Cardiac muscle cell (in vitro differentiated cells and primary cell): ENCODE results near the gene FER1L5. TPM values are rescaled to one million over a fixed set of nuclear protein-coding genes. Genes with fewer than 3 reads are reported as not detected.

ENCODE experiments used
- DNase-seq, 2 donors: peaks; one replicate each; pipeline versions ENCODE4 v3.0.0 to v3.0.0-alpha.2; 2010 to 2017; ENCODE audit warnings: low read depth in 1 of 2, low spot score in 1 of 2
- H3K27ac ChIP-seq: fragments of 200-600 bp; sonication (generic); 2 replicates; pipeline ENCODE4 v1.5.1; 2016
- H3K27me3 ChIP-seq: fragments of 200-600 bp; sonication (generic); 2 replicates; pipeline ENCODE4 v1.6.0; 2016; ENCODE audit warnings: control low read depth
- H3K36me3 ChIP-seq: fragments of 200-600 bp; sonication (generic); 2 replicates; pipeline ENCODE4 v1.5.1; 2016; ENCODE audit warnings: control low read depth
- H3K4me1 ChIP-seq: fragments of 200-600 bp; sonication (generic); 2 replicates; pipeline ENCODE4 v1.8.1; 2017; ENCODE audit warnings: low read depth, mild to moderate bottlenecking, mixed run types
- H3K4me3 ChIP-seq: fragments of 200-600 bp; sonication (generic); 2 replicates; pipeline ENCODE4 v1.5.1; 2016; ENCODE audit warnings: mild to moderate bottlenecking
- H3K9me3 ChIP-seq: fragments of 200-600 bp; sonication (generic); 2 replicates; pipeline ENCODE4 v1.5.1; 2017; ENCODE audit warnings: low read depth, mild to moderate bottlenecking, control low read depth
- polyA plus RNA-seq: library from polyadenylated mRNA; unstranded; fragments of >200 nt; fragmentation: Nextera tagmentation; extraction: Ambion mirVana; gene quantifications from 2 replicates; pipeline ENCODE4 v1.2.1, GENCODE V29; 2016
- total RNA-seq: library from RNA; depleted of rRNA; stranded (reverse); fragments of >200 nt; gene quantifications from 2 replicates; pipeline ENCODE4 v1.2.3, GENCODE V29; 2016
- TF ChIP-seq, protein P1 (sequence below): IDR thresholded peaks from 2 replicates; pipeline ENCODE4 v1.5.1; 2012; ENCODE audit warnings: low read depth, mild to moderate bottlenecking, low read length

FER1L5 gene
- total and polyA plus RNA-seq, 2 experiments from 2014 or later, result 1.9 to 2.1 TPM

DNA sequence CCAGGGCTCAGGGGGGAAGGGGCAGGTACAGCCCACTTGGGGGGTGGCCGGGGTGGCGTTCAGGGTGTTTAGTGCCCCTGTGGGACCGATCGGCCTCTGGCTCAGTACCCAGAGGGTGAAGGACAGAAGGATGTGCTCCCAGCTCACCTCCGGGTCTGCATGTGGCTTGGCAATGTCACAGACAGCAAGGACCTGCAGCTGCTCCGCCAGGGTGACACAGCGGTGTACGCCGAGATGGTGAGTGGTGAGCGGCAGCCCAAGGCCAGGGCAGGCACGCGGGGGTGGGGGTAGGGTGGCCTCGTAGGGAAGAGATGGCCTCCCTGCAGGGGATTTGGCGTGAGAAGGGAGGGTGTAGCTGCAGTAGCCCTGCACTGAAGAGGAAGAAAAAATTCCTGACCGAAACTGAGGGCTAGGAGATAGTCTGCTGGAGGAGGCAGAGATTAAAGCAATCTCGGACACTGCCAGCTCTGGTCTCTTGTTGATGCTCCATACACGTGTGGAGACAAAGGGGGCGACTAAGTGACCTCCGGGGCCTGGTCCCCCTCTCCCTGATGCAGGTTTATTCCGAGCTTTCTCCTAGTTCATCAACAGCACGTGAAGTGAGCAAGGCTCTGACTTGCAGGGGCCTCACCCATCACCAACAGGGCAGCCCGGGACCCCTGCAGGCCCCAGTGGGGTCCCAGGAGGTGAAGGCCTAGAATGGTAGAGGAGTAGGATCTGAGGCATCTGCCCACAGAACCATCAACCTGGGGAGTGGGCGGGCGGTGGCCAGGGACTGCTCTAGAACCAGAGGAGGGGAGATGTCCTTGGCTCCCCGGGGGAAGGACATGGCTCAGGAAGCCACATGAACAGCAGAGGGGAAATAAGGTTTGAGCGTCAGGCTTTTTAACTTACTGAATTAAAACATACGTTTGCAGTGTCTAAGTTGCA lies 45.4 kb downstream of the FER1L5 start:
- Histone ChIP-seq H3K36me3 (no peaks in the 10 kb centered on the region), H3K27ac (no peak overlapping the region), H3K27me3 (no peaks in the 10 kb centered on the region), H3K4me1 (peaks cover 14% of the 10 kb centered on the region), H3K4me3 (no peak overlapping the region), H3K9me3 (no peaks in the 10 kb centered on the region)
- no peak for DNase-seq
- TF ChIP-seq, protein P1, sequence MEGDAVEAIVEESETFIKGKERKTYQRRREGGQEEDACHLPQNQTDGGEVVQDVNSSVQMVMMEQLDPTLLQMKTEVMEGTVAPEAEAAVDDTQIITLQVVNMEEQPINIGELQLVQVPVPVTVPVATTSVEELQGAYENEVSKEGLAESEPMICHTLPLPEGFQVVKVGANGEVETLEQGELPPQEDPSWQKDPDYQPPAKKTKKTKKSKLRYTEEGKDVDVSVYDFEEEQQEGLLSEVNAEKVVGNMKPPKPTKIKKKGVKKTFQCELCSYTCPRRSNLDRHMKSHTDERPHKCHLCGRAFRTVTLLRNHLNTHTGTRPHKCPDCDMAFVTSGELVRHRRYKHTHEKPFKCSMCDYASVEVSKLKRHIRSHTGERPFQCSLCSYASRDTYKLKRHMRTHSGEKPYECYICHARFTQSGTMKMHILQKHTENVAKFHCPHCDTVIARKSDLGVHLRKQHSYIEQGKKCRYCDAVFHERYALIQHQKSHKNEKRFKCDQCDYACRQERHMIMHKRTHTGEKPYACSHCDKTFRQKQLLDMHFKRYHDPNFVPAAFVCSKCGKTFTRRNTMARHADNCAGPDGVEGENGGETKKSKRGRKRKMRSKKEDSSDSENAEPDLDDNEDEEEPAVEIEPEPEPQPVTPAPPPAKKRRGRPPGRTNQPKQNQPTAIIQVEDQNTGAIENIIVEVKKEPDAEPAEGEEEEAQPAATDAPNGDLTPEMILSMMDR, result no peak

DNA sequence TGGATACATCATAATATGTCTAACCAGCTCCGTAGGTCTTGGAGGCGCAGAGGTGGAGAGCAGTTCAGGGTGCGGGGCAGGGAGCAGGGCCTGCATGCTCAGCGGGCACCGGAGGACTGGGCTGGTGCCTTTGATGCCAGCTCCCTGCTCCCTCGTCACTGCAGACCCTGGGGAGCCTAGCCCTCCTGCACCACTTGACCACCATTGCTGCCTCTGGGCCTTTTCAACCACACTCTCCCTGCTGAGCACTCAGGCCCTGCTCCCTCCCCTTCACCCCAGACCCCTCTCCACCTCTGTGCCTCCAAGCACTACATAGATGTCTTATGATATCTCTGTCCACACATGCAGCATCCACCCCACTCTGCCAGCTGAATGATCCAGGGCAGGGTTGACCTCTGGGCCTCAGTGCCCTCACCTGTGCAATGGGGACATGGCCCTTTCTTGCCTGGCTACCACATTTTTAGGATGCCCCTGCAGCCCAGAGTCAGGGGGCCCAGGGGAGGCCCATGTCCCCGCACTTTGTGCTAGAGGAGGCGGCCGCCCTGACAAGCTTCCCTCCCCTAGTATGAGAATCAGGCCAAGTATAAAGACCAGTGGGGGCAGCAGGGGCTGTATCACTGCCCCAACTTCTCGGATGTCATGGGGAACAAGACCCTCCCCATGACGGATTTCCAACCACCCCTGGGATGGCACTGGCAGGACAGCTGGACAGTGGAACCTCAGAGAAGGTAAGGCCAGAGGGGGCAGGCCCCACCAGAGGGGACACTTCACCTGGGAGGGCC lies 46.3 kb downstream of the FER1L5 start:
- H3K27ac ChIP-seq, result no peak overlapping the region

DNA sequence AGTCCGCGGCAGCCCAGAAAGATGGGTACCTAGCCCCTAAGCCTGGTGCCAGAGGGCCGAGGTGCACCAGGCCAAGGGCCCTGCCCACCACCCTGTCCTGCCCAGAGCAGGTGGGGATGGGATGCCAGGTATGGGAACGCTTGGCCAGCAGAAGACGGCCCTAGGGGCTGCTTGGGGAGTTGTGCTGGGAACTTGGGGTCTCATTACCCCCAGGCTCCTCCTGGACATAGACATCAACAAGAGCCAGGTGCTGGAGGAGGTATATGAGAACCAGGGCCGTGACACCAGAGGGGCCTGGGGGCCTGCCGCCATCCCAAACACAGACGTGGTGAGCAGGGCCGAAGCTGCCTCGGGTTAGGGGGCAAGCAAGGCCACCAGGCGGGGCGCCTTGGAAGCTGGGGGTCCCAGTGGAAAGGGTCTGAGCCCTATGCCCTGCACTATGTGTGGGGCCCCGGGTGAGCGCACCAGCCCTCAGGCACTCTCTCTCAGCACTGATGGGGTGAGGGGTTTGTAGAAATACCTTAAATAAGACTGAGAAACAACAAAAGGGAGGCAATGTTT lies 46.9 kb downstream of the FER1L5 start:
- Histone ChIP-seq H3K36me3 (no peaks in the 10 kb centered on the region), H3K27me3 (no peaks in the 10 kb centered on the region), H3K27ac (no peak overlapping the region), H3K9me3 (no peaks in the 10 kb centered on the region), H3K4me1 (peaks cover 14% of the 10 kb centered on the region), H3K4me3 (no peak overlapping the region)
- TF ChIP-seq, protein P1, result no peak
- no peak for DNase-seq

More for the DNA sequence above, 46.3 kb downstream of the FER1L5 start:
- TF ChIP-seq, protein P1, result no peak
- DNase-seq, result no peak
- Histone ChIP-seq H3K36me3 (no peaks in the 10 kb centered on the region), H3K9me3 (no peaks in the 10 kb centered on the region), H3K27me3 (no peaks in the 10 kb centered on the region), H3K4me3 (no peak overlapping the region), H3K4me1 (peaks cover 14% of the 10 kb centered on the region)

DNA sequence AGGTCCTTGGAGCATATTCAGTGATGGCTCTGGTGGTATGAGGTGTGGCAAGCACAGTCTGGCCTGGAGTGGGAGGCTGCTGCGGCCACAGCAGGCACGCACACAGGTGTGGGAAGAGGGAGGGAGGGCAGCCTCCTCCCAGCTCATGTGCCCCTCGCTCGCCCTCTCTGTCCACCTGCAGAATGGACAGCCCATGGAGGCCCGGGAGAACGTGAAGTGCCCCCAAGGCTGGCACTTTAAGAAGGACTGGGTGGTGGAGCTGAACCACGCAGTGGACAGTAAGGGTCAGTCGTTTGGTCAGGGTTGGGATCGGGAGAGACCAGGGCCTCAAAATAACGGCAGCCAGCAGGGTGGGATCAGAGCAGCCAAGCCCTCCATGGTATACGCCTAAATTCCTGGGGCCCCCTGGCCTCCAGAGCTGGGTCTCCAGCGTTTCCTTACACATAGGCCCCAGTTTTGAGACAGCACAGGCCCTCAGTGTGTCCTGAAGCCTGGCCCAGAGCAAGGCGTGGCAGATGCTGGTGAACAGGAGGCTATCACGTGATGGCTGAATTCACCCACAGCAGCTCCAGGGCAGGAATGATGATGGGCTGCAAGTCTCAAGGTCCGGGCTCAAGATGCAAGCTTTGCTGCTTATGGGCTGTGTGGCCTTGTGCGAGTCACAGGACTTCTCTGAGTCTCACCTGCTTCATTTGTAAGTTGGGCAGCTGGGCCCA lies 47.9 kb downstream of the FER1L5 start:
- TF ChIP-seq, protein P1, result no peak
- H3K4me1 ChIP-seq, result peaks cover 8% of the 10 kb centered on the region
- H3K36me3 ChIP-seq, result no peaks in the 10 kb centered on the region
- no peaks in the 10 kb centered on the region for H3K9me3 ChIP-seq
- H3K4me3 ChIP-seq, result no peak overlapping the region
- H3K27me3 ChIP-seq, result no peaks in the 10 kb centered on the region
- no peak overlapping the region for H3K27ac ChIP-seq
- no peak for DNase-seq

DNA sequence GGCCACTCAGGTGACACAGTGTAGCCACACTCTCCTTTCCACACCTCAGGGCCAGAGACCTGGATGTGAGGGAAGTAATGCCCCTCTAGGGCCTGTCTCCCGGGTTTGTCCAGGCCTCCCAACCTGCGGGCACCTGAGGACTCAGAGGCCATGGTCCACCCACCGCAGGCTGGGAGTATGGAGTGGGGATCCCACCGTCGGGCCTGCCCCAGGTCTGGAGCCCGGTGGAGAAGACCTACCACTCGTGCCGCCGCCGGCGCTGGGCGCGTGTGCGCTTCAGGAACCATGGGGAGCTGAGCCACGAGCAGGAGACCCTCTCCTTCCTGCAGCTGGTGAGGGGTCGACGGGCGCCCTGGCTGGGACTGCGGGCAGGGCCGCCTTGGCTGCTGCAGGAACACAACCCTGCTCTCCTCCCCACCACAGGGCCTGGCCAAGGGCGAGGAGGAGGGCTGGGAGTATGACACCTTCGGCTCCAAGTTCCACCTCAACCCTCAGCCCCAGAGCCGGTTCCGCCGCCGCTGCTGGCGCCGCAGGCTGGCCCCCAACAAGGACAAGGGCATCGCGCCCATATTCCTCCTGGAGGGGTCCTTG lies 48.6 kb downstream of the FER1L5 start:
- no peak for DNase-seq
- H3K4me1 ChIP-seq, result peaks cover 2% of the 10 kb centered on the region
- H3K4me3 ChIP-seq, result no peak overlapping the region
- H3K27ac ChIP-seq, result no peak overlapping the region
- no peaks in the 10 kb centered on the region for H3K27me3 ChIP-seq
- TF ChIP-seq, protein P1, result no peak
- no peaks in the 10 kb centered on the region for H3K9me3 ChIP-seq
- no peaks in the 10 kb centered on the region for H3K36me3 ChIP-seq
